OCI-LY1 (cell line): Measurements from ENCODE around the gene PRKCZ.

Experiments used
- EZH2 ChIP-seq: fragments of 200-600 bp; sonication (generic), shearing (Covaris generic); IDR thresholded peaks from 2 replicates; pipeline ENCODE4 v1.8.0; 2017; ENCODE audit warnings: borderline replicate concordance, mixed run types, mild to moderate bottlenecking, antibody characterized with exemption, low read length, moderate library complexity, mixed read lengths
- TF ChIP-seq, protein P1 (sequence below): fragments of 200-600 bp; sonication (generic), shearing (Covaris generic); IDR thresholded peaks from 2 replicates; pipeline ENCODE4 v1.5.1; 2017; ENCODE audit warnings: mild to moderate bottlenecking, antibody characterized with exemption, low read length, moderate library complexity, mixed read lengths

DNA sequence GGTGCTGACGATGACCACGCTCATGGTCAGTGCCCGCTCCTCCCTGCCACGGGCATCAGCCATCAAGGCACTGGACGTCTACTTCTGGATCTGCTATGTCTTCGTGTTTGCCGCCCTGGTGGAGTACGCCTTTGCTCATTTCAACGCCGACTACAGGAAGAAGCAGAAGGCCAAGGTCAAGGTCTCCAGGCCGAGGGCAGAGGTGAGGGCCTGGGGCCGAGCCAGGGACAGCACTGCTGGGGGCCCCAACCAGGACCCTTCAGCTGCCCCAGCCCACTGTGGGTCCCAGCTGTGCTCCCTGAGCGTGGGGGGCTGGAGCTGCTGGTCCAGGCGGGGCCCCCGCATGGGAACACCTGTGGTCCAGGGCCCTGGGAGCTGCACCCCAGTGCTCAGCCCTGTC, 20.6 kb upstream of the PRKCZ start:
- TF ChIP-seq, protein P1, sequence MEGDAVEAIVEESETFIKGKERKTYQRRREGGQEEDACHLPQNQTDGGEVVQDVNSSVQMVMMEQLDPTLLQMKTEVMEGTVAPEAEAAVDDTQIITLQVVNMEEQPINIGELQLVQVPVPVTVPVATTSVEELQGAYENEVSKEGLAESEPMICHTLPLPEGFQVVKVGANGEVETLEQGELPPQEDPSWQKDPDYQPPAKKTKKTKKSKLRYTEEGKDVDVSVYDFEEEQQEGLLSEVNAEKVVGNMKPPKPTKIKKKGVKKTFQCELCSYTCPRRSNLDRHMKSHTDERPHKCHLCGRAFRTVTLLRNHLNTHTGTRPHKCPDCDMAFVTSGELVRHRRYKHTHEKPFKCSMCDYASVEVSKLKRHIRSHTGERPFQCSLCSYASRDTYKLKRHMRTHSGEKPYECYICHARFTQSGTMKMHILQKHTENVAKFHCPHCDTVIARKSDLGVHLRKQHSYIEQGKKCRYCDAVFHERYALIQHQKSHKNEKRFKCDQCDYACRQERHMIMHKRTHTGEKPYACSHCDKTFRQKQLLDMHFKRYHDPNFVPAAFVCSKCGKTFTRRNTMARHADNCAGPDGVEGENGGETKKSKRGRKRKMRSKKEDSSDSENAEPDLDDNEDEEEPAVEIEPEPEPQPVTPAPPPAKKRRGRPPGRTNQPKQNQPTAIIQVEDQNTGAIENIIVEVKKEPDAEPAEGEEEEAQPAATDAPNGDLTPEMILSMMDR, result no peak
- TF ChIP-seq EZH2, result no peak
